ENCODE data around the gene CD151. TPM values are rescaled to one million over a fixed set of nuclear protein-coding genes. Genes with fewer than 3 reads are reported as not detected.

CD151 gene
- total RNA-seq, 1 experiment from 2014 or later: 115 TPM

GRCh38 chr11:838441-839279, 5.9 kb downstream of the CD151 start:
- H3K9me3 Mint-ChIP-seq: no peaks in the 10 kb centered on the region
- ATAC-seq (peak; percentile 32), DNase-seq (ENCODE audit: low spot score) (peak; percentile 56)
- CTCF ChIA-PET: interaction anchor here (0.6 to 2.2 kb wide), 7 partner anchors 9 to 216 kb away, joined by 3 to 16 read pairs (median 4); partner anchors contain the start of genes CRACR2B and PNPLA2
- peaks cover 26% of the 10 kb centered on the region for H3K4me1 Mint-ChIP-seq
- H3K36me3 Mint-ChIP-seq: peaks cover 13% of the 10 kb centered on the region
- peaks cover 3% of the 10 kb centered on the region; the same call in 1 of the 2 replicates for H3K27me3 Mint-ChIP-seq (ENCODE audit: low read depth)
- H3K27ac Mint-ChIP-seq: no peak overlapping the region
- H3K4me3 Mint-ChIP-seq: no peak overlapping the region
- POLR2A ChIA-PET: interaction anchor here (0.5 to 1.0 kb wide), 2 partner anchors 10 to 33 kb away, joined by 3 to 4 read pairs; no protein-coding TSS in a partner anchor
- TF ChIP-seq ZNF121 (CRISPR knock-in tag; IDR thresholded peaks at IDR 0.05) (0 out of 2 replicates have a peak, but pooled peaks have one; percentile 6), ZSCAN18 (CRISPR knock-in tag; IDR thresholded peaks at IDR 0.05) (no peak), MXD4 (CRISPR knock-in tag; IDR thresholded peaks at IDR 0.05; ENCODE audit: borderline replicate concordance) (no peak), FOXP1 (CRISPR knock-in tag; IDR thresholded peaks at IDR 0.05; ENCODE audit: borderline replicate concordance) (peak; percentile 38; the same call in 1 of the 2 replicates), ETV6 (CRISPR knock-in tag; IDR thresholded peaks at IDR 0.05) (peak; percentile 17; the same call in 1 of the 2 replicates), CTCF (IDR thresholded peaks at IDR 0.05) (peak; percentile 27; the same call in 1 of the 2 replicates), ZNF671 (CRISPR knock-in tag; IDR thresholded peaks at IDR 0.05) (no peak), NFE2L1 (CRISPR knock-in tag; IDR thresholded peaks at IDR 0.05) (no peak), USF1 (CRISPR knock-in tag; IDR thresholded peaks at IDR 0.05) (peak; percentile 67), CREM (CRISPR knock-in tag; IDR thresholded peaks at IDR 0.05) (no peak), ATF3 (CRISPR knock-in tag; conservative IDR thresholded peaks at IDR 0.05) (no peak), PRDM15 (CRISPR knock-in tag; IDR thresholded peaks at IDR 0.05) (0 out of 2 replicates have a peak, but pooled peaks have one; percentile 32), GABPB1 (CRISPR knock-in tag; IDR thresholded peaks at IDR 0.05) (peak; percentile 41; the same call in 1 of the 2 replicates), USF2 (CRISPR knock-in tag; IDR thresholded peaks at IDR 0.05) (peak; percentile 46), E2F5 (CRISPR knock-in tag; IDR thresholded peaks at IDR 0.05) (no peak), ZNF425 (CRISPR knock-in tag; conservative IDR thresholded peaks at IDR 0.05) (no peak), ZBTB21 (CRISPR knock-in tag; IDR thresholded peaks at IDR 0.05; ENCODE audit: borderline replicate concordance) (no peak), NR1H2 (CRISPR knock-in tag; IDR thresholded peaks at IDR 0.05) (peak; percentile 18; the same call in 1 of the 2 replicates)
- TF ChIP-seq, protein P1, sequence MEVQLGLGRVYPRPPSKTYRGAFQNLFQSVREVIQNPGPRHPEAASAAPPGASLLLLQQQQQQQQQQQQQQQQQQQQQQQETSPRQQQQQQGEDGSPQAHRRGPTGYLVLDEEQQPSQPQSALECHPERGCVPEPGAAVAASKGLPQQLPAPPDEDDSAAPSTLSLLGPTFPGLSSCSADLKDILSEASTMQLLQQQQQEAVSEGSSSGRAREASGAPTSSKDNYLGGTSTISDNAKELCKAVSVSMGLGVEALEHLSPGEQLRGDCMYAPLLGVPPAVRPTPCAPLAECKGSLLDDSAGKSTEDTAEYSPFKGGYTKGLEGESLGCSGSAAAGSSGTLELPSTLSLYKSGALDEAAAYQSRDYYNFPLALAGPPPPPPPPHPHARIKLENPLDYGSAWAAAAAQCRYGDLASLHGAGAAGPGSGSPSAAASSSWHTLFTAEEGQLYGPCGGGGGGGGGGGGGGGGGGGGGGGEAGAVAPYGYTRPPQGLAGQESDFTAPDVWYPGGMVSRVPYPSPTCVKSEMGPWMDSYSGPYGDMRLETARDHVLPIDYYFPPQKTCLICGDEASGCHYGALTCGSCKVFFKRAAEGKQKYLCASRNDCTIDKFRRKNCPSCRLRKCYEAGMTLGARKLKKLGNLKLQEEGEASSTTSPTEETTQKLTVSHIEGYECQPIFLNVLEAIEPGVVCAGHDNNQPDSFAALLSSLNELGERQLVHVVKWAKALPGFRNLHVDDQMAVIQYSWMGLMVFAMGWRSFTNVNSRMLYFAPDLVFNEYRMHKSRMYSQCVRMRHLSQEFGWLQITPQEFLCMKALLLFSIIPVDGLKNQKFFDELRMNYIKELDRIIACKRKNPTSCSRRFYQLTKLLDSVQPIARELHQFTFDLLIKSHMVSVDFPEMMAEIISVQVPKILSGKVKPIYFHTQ (CRISPR knock-in tag; IDR thresholded peaks at IDR 0.05): no peak
- TF ChIP-seq, protein P2, sequence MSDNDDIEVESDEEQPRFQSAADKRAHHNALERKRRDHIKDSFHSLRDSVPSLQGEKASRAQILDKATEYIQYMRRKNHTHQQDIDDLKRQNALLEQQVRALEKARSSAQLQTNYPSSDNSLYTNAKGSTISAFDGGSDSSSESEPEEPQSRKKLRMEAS (CRISPR knock-in tag; IDR thresholded peaks at IDR 0.05): peak; percentile 60; the same call in 1 of the 2 replicates

All from WTC11 (cell line).